ENCODE data around the gene ARHGEF10L. TPM values are rescaled to one million over a fixed set of nuclear protein-coding genes. Genes with fewer than 3 reads are reported as not detected.
"Not testable (repeated sequence)": the region's sequence is repeated elsewhere in the genome, so short reads cannot be mapped to it uniquely, and the experiment has no call there.

Gene ARHGEF10L
- total RNA-seq, 1 donor, result 7.6 TPM

DNA sequence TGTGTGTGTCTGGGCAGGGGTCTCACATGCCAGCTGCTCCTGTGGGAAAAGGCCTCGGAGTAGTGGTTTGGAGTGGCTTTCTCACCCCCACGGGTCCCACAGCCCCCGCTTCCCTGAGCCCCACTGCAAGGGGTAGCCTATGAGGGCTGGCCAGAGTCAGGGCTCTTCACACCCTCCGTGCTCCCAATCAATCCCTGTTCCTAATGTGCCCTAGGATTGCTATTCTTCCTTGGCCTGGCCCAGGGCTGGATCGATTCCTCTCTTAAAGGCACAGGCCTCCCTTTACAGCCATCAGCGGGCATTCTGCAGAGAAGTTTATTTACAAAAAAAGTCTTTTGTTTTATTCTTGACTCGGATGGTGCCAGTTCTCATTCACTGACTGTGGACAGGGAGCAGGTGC, 196.3 kb downstream of the ARHGEF10L start:
- no peaks in the 10 kb centered on the region for H3K9me3 ChIP-seq (ENCODE audit: low read depth, low read length)
- no peaks in the 10 kb centered on the region for H3K4me1 ChIP-seq (ENCODE audit: insufficient read depth, low read length)
- no peak overlapping the region for H3K4me3 ChIP-seq (ENCODE audit: low read length)
- no peaks in the 10 kb centered on the region for H3K27me3 ChIP-seq (ENCODE audit: insufficient read depth, low read length)

DNA sequence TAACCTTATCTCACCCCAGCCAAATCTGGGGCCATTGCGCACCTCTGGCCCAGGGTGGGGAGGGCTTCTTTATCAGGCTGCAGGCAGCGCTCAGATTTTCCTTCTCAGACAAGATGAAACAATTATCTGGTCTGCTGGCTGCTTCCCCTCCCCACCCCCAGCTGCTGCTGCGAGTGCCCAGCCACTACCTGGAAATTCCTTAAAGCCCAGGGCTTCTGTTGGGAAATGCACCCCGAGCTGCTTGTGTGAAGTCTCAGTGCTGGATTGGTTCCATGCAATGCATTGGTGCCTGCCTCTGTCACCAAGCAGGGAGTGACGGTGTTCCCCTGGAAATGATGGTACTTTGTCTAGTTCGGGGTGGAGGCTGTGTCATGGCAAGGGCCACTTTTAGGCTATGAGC, 197.1 kb downstream of the ARHGEF10L start:
- no peaks in the 10 kb centered on the region for H3K4me1 ChIP-seq (ENCODE audit: insufficient read depth, low read length)
- no peaks in the 10 kb centered on the region for H3K27me3 ChIP-seq (ENCODE audit: insufficient read depth, low read length)
- H3K9me3 ChIP-seq (ENCODE audit: low read depth, low read length), result no peaks in the 10 kb centered on the region
- no peak overlapping the region for H3K4me3 ChIP-seq (ENCODE audit: low read length)

DNA sequence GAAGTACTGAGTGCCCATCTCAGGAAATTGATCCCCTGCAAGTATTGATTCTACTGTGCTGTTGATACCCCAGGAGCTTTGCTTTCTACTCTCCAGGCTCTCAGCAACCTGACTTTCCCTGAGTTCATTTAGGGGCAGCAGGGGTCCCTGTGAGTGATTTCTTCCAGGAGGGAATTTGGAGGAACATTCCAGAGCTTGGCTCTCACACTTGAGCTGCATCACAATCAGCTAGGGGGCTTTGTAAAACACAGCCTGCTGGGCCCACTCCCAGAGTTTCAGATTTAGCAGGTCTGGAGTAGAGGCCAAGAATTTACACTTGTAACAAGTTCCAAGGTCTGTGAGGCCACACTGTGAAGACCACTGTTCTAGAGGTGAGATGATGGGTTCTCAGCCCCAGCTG, 199.6 kb downstream of the ARHGEF10L start:
- Histone ChIP-seq H3K9me3 (ENCODE audit: low read depth, low read length) (no peaks in the 10 kb centered on the region), H3K4me3 (ENCODE audit: low read length) (no peak overlapping the region), H3K4me1 (ENCODE audit: insufficient read depth, low read length) (no peaks in the 10 kb centered on the region), H3K27me3 (ENCODE audit: insufficient read depth, low read length) (no peaks in the 10 kb centered on the region)

DNA sequence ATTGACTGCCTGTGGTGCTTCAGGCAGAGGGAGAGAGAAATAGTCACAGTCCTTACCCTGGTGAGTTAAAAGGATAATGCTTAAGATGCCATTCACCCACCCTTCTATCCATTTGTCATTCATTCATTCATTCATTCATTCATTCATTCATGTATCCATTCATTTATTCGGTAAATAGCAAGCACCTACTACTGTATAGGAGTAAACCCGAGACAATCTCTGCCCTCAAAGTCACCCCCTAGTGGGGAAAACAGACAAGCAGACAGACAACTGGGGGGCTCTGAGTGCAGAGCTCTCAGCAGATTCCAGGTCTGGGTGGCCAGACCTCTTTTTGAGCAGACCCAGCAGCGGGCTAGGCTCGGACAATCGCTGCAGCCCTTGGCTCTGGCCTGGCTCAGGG, 201.6 kb downstream of the ARHGEF10L start:
- Histone ChIP-seq H3K4me1 (ENCODE audit: insufficient read depth, low read length) (no peaks in the 10 kb centered on the region), H3K4me3 (ENCODE audit: low read length) (no peak overlapping the region), H3K27me3 (ENCODE audit: insufficient read depth, low read length) (no peaks in the 10 kb centered on the region), H3K9me3 (ENCODE audit: low read depth, low read length) (no peaks in the 10 kb centered on the region)

DNA sequence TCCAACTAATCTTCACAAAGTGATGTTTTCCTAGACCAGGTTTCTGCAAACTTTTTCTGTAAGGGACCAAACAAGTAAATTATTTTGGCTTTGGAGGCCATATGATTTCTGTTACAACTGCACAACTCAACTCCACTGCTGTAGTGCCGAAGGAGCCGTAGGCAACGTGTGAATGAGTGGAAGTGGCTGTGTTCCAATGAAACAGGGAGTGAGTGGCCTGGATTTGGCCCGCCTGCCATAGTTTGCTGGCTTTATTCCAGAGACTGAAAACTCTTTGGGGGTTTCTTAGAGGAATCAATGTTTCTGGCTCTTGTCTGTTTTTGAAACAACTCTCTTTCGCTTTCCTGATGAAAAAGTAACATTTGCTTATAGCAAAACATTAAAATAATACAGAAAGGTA, 203.1 kb downstream of the ARHGEF10L start:
- no peaks in the 10 kb centered on the region for H3K27me3 ChIP-seq (ENCODE audit: insufficient read depth, low read length)
- no peaks in the 10 kb centered on the region for H3K4me1 ChIP-seq (ENCODE audit: insufficient read depth, low read length)
- H3K4me3 ChIP-seq (ENCODE audit: low read length), result no peak overlapping the region
- H3K9me3 ChIP-seq (ENCODE audit: low read depth, low read length), result no peaks in the 10 kb centered on the region

DNA sequence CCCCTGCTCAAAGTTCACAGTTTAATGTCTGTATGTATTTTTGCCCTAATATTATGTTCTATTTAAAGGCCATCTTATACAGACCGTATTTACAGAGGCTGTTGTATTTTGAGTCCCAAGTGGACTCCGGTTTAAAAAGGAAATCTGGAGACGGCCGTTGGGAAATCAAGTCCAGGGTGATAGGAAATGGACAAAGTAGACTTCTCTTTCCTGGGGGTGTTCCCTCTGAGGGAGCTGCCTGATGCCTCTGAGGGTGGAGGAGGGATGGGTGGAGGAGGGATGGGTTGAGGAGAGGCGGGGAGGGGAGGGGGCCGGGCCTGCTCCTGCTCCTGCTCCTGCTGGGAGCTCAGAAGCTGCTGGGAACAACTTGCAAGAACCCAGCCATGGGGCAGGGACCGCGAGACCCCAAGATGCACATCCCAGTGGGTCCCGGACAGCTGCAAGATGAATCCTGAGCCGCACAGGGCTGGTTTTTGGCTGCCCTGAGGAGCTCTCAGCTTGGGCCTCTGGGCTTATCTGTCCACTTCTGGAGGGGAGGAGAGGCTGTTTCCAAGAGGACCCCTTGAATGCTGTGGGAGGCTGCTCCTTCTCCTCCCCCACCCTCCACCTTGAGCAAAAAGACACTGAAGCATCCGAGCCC, 203.6 kb downstream of the ARHGEF10L start:
- no peak overlapping the region for H3K4me3 ChIP-seq (ENCODE audit: low read length)
- H3K27me3 ChIP-seq (ENCODE audit: insufficient read depth, low read length), result no peaks in the 10 kb centered on the region
- no peaks in the 10 kb centered on the region for H3K4me1 ChIP-seq (ENCODE audit: insufficient read depth, low read length)
- H3K9me3 ChIP-seq (ENCODE audit: low read depth, low read length), result no peaks in the 10 kb centered on the region

DNA sequence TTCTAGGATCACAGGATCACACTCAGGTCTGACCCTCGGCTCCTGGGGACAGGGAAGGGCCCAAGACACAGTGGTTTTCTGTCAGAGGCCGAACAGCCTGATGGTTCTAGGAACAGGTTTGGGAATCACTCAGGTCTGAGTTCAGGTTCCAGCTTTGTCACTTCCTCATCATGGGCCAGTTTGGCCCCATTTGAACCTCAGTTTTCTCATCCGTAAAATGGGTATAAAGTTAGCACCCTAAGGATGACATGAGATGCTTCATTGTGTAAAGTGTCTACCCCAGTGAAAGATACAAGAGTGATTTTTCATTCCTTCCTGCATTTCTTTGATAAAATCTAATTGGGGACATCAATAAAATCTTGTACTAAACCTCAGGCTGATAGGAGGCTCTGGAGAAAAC, 204.4 kb downstream of the ARHGEF10L start:
- no peaks in the 10 kb centered on the region for H3K4me1 ChIP-seq (ENCODE audit: insufficient read depth, low read length)
- no peaks in the 10 kb centered on the region for H3K27me3 ChIP-seq (ENCODE audit: insufficient read depth, low read length)
- no peak overlapping the region for H3K4me3 ChIP-seq (ENCODE audit: low read length)
- no peaks in the 10 kb centered on the region for H3K9me3 ChIP-seq (ENCODE audit: low read depth, low read length)

DNA sequence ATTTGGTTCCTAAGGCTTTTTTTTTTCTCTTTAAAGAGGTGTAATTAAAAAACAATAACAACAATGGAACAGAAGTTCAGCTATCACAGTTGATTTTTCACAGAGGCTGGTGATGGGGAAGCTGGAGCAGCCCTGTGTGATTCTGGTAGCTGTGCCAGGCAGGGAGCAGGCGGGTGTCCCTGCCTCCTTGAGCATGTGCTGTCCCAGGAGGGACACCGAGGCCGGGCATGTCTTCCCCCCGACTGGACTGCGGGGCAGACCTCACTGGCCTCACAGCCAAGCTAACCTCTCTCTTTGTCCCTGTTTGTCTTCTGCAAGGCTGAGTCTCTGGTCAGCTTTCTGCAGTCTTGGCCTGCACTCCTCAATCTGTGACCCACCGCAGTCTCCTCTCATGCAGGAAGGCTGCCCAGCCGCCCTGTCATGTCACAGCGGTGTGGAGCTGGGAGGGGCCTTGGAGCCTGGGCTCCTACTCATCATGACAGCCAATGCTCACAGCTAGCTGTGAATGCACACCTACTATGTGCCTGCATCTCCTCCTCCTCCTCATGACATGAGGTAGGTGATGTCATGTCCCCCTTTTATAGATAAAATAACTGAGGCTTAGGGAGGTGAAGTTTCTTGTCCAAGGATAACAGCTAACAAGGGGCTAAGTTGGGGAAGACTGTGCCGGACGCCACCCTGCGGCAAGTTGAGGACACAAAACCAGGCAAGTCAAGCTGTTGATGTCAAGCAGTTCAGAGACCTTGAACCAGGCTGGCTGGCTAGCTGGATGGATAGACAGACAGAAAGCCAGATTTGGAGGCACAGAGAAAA, 205.4 kb downstream of the ARHGEF10L start:
- Histone ChIP-seq H3K4me1 (ENCODE audit: insufficient read depth, low read length) (no peaks in the 10 kb centered on the region), H3K4me3 (ENCODE audit: low read length) (no peak overlapping the region), H3K27me3 (ENCODE audit: insufficient read depth, low read length) (no peaks in the 10 kb centered on the region), H3K9me3 (ENCODE audit: low read depth, low read length) (no peaks in the 10 kb centered on the region)

DNA sequence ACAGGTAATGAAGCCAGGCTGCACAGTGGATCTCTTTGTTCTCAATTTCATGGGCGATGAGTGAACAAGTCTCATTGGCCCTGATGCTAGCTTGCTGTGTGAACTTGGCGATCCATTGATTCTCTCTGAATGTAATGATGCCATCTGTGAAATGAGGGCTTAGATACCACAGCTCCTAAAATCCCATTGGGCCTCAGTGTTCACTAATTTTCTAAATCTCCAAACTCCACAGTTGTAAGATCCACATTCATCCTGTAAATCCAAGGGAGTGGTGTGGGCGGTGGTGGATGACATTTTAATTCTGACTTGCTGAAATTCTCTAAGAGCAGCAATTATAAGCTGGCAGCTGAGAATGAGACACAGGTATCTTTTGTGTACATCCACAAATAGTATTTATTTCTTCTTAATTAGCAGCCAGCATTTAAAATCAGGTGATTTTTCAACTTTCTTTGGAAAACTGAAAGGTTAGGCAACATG, 206.0 kb downstream of the ARHGEF10L start:
- Histone ChIP-seq H3K9me3 (ENCODE audit: low read depth, low read length) (no peaks in the 10 kb centered on the region), H3K27me3 (ENCODE audit: insufficient read depth, low read length) (no peaks in the 10 kb centered on the region), H3K4me1 (ENCODE audit: insufficient read depth, low read length) (no peaks in the 10 kb centered on the region), H3K4me3 (ENCODE audit: low read length) (no peak overlapping the region)

DNA sequence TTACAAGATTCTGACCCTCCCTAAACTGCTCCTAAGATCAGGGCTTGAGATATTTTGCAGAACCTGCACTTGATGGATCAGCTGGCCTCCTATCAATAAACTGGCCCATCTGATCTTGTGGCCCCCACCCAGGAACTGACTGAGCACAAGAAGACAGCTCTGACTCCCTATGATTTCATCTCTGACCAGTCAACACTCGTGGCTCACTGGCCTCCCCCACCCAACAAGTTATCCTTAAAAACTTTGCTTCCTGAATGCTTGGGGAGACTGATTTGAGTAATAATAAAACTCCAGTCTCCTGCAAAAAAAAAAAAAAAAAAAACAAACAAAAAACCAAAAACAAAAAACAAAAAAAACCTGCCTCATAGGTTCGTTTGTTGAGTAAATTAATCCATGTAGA, 206.8 kb downstream of the ARHGEF10L start:
- H3K4me3 ChIP-seq (ENCODE audit: low read length); H3K4me1 ChIP-seq (ENCODE audit: insufficient read depth, low read length); H3K27me3 ChIP-seq (ENCODE audit: insufficient read depth, low read length); H3K9me3 ChIP-seq (ENCODE audit: low read depth, low read length): not testable (repeated sequence)

DNA sequence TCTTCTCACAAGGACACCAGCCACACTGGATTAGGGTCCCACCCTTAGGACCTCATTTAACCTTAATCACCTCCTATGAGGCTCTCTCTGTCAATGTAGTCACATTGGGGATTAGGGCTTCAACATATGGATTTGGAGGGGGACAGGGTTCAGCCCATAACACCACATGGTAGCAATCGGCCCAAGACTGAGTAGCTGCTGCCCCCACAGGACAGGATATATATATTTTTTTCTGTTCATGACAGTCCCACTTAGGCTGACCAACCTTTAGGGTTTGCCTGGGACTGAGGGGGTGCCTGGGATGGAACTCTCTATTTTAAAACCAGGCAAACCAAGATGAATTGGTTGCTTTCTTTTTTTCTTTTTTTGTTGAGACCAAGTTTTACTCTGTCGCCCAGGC, 207.4 kb downstream of the ARHGEF10L start:
- Histone ChIP-seq H3K4me1 (ENCODE audit: insufficient read depth, low read length) (no peaks in the 10 kb centered on the region), H3K9me3 (ENCODE audit: low read depth, low read length) (no peaks in the 10 kb centered on the region), H3K4me3 (ENCODE audit: low read length) (no peak overlapping the region), H3K27me3 (ENCODE audit: insufficient read depth, low read length) (no peaks in the 10 kb centered on the region)

Other genes starting within 250 kb of the ARHGEF10L start
- gene PADI4, start 231.5 kb upstream of the ARHGEF10L start, total RNA-seq, result 8.2 TPM
- gene PADI6, start 167.5 kb upstream of the ARHGEF10L start, total RNA-seq, result not detected
- 34.6 TPM for gene RCC2, start 100.0 kb upstream of the ARHGEF10L start, total RNA-seq
- not detected for gene ACTL8, start 215.6 kb downstream of the ARHGEF10L start, total RNA-seq